Raji (cell line): ENCODE measurements around the gene MYL5.
A peak's percentile ranks its signal among the peaks of the same experiment; 100 is the strongest.

Source experiments
- POLR2A ChIP-seq: IDR thresholded peaks from 2 replicates; pipeline ENCODE4 v1.6.1; 2011; ENCODE audit warnings: low read depth, low read length, control low read depth; ENCODE audit not compliant: insufficient read depth

The MYL5 gene

GRCh38 chr4:653080-653821, 21.1 kb upstream of the MYL5 start:
- no peak for TF ChIP-seq POLR2A

GRCh38 chr4:653831-654502, 20.4 kb upstream of the MYL5 start:
- no peak for TF ChIP-seq POLR2A

- no peak for TF ChIP-seq POLR2A
Observed at GRCh38 chr4:654503-654845, 19.9 kb upstream of the MYL5 start.

- no peak for TF ChIP-seq POLR2A
Observed at GRCh38 chr4:654871-655463, 19.4 kb upstream of the MYL5 start.

GRCh38 chr4:655464-656151, 18.7 kb upstream of the MYL5 start:
- no peak for TF ChIP-seq POLR2A

GRCh38 chr4:656436-657337, 17.7 kb upstream of the MYL5 start:
- TF ChIP-seq POLR2A: no peak

- no peak for TF ChIP-seq POLR2A
Observed at GRCh38 chr4:657338-657833, 17.0 kb upstream of the MYL5 start.

GRCh38 chr4:657834-658667, 16.3 kb upstream of the MYL5 start:
- no peak for TF ChIP-seq POLR2A

- TF ChIP-seq POLR2A: 0 out of 2 replicates have a peak, but pooled peaks have one; percentile 21
Observed at GRCh38 chr4:658681-659667, 15.4 kb upstream of the MYL5 start.

- TF ChIP-seq POLR2A: peak; percentile 1; the same call in 1 of the 2 replicates
Observed at GRCh38 chr4:659851-660250, 14.5 kb upstream of the MYL5 start.

GRCh38 chr4:660401-660800, 13.9 kb upstream of the MYL5 start:
- no peak for TF ChIP-seq POLR2A

GRCh38 chr4:661231-661630, 13.1 kb upstream of the MYL5 start:
- TF ChIP-seq POLR2A: no peak
